Kidney epithelial cell (primary cell): Measurements from ENCODE around the gene GABBR2. TPM values are rescaled to one million over a fixed set of nuclear protein-coding genes. Genes with fewer than 3 reads are reported as not detected.

ENCODE experiments used
- DNase-seq: peaks from one replicate; pipeline ENCODE4 v3.0.0-alpha.2; 2010; ENCODE audit warnings: low read depth
- H3K27me3 ChIP-seq: 2 replicates; pipeline ENCODE4 v1.6.0; 2011; ENCODE audit warnings: low read length; ENCODE audit not compliant: control insufficient read depth, insufficient read depth
- H3K36me3 ChIP-seq: 2 replicates; pipeline ENCODE4 v1.5.1; 2011; ENCODE audit warnings: low read length; ENCODE audit not compliant: control insufficient read depth, insufficient read depth
- H3K4me3 ChIP-seq: 2 replicates; pipeline ENCODE4 v1.5.1; 2011; ENCODE audit warnings: low read depth, mild to moderate bottlenecking, control low read depth, low read length
- total RNA-seq: library from RNA; depleted of rRNA; stranded (reverse); fragments of >200 nt; gene quantifications from 2 replicates; pipeline ENCODE4 v1.2.3, GENCODE V29; 2015
- TF ChIP-seq, protein P1 (sequence below): IDR thresholded peaks from 2 replicates; pipeline ENCODE4 v1.5.1; 2011; ENCODE audit warnings: mild to moderate bottlenecking, moderate library complexity, low read length, control low read depth, inconsistent platforms; ENCODE audit not compliant: insufficient read depth, poor library complexity, severe bottlenecking

GABBR2 gene
- total RNA-seq, 1 donor from 2014 or later = 10.8 TPM

DNA sequence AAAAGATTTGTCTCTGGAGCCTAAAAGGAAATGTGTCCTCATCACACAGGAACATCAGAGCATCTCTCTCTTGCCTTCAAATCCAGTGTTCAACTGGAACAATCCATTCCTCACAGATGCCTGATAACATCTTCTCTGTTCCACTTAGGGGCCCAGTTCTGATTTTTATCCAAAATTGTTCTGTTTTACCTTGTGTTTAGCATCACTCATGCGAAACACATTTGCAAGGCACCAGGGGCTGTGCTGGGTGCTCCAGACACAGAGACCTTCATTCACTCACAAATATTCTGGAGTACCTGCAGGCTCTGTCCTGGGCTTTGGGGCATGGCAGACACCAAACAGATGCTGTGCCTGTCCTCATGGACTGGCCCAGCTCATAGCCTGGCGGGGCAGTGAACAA lies 13.8 kb downstream of the GABBR2 start:
- Histone ChIP-seq H3K27me3 (peaks cover 11% of the 10 kb centered on the region), H3K4me3 (no peak overlapping the region), H3K36me3 (no peaks in the 10 kb centered on the region)
- no peak for DNase-seq
- TF ChIP-seq, protein P1, sequence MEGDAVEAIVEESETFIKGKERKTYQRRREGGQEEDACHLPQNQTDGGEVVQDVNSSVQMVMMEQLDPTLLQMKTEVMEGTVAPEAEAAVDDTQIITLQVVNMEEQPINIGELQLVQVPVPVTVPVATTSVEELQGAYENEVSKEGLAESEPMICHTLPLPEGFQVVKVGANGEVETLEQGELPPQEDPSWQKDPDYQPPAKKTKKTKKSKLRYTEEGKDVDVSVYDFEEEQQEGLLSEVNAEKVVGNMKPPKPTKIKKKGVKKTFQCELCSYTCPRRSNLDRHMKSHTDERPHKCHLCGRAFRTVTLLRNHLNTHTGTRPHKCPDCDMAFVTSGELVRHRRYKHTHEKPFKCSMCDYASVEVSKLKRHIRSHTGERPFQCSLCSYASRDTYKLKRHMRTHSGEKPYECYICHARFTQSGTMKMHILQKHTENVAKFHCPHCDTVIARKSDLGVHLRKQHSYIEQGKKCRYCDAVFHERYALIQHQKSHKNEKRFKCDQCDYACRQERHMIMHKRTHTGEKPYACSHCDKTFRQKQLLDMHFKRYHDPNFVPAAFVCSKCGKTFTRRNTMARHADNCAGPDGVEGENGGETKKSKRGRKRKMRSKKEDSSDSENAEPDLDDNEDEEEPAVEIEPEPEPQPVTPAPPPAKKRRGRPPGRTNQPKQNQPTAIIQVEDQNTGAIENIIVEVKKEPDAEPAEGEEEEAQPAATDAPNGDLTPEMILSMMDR = no peak

- no peak for DNase-seq
- H3K36me3 ChIP-seq = no peaks in the 10 kb centered on the region
- TF ChIP-seq, protein P1 = no peak
- H3K4me3 ChIP-seq = no peak overlapping the region
- peaks cover 8% of the 10 kb centered on the region for H3K27me3 ChIP-seq
Observed at GRCh38 chr9:98692392-98692791, 16.3 kb downstream of the GABBR2 start.

GRCh38 chr9:98691890-98692289 lies 16.8 kb downstream of the GABBR2 start:
- no peaks in the 10 kb centered on the region for H3K36me3 ChIP-seq
- TF ChIP-seq, protein P1 = no peak
- peaks cover 8% of the 10 kb centered on the region for H3K27me3 ChIP-seq
- no peak overlapping the region for H3K4me3 ChIP-seq
- no peak for DNase-seq

DNA sequence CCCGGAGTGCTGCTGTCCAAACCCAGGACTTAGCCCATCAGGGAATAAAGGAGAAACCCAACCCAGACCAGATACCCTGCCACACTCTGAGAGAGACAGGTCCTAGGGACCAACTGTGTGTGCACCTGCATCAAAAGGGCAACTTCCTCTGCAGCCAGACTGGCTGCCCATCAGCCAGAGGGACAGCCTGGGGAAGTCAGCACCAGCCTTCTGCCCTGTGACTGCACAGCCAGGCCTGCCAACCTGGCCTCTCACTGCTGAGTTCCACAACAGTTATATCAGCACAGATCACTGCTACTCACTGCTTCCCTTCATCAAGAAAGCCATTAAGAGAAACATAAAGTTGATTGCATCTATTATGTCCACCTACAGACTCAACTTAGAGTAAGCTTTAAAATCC lies 18.0 kb downstream of the GABBR2 start:
- TF ChIP-seq, protein P1 = no peak
- no peak for DNase-seq
- no peaks in the 10 kb centered on the region for H3K36me3 ChIP-seq

GRCh38 chr9:98688710-98689495 lies 19.8 kb downstream of the GABBR2 start:
- H3K36me3 ChIP-seq = no peaks in the 10 kb centered on the region

More for the DNA sequence above, 18.0 kb downstream of the GABBR2 start:
- peaks cover 4% of the 10 kb centered on the region for H3K27me3 ChIP-seq
- no peak overlapping the region for H3K4me3 ChIP-seq

More at GRCh38 chr9:98688710-98689495, 19.8 kb downstream of the GABBR2 start:
- Histone ChIP-seq H3K27me3 (peaks cover 4% of the 10 kb centered on the region), H3K4me3 (no peak overlapping the region)
- TF ChIP-seq, protein P1 = no peak
- DNase-seq = no peak
